CD4-positive, alpha-beta T cell treated with Interleukin-17A for 1 hour (primary cell): ENCODE measurements around the gene NDUFA11.

Experiments used
- DNase-seq: peaks from one replicate; pipeline ENCODE4 v3.0.0-alpha.2; 2020

The NDUFA11 gene

DNA sequence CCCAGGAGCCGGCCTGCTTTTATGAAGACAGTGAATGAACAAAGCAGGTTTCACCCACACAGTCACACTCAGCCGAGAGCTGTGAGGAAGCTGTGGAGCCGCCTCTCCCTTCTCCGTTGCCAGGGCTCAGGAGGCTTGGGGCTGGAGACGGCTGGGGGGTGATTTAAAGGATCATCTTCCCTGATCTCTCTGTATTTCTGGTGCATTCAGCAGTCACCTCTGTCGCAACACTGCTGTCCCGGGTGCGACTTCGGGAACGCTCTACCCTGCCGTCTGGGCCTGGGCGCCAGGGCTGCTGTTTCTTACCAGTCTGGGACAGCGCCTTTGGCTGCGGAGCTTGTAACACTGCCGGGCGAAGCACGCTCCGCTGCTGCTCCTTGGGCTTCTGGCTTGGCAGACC is 28.6 kb upstream of the NDUFA11 start:
- DNase-seq: no peak

GRCh38 chr19:5931251-5931650 is 27.7 kb upstream of the NDUFA11 start:
- DNase-seq: no peak

DNA sequence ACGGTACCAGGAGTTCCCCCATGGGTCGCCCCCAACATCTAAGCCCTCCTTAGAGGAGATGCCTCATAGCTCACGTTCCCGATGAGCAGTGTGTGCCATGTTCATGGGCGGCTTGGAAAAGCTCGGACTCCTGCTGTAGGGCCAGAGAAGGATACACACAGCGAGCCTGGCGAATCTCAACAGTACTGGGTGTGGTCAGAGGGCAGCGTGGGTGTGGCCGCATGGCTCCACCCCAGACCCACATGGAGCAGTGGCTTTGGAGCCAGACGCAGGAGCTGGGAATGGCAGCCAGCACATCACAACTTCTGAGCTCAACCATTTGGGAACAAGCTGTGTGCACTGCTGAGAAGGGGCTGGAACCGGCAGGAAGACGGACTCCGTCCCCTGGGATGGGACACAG is 26.0 kb upstream of the NDUFA11 start:
- DNase-seq: no peak

DNA sequence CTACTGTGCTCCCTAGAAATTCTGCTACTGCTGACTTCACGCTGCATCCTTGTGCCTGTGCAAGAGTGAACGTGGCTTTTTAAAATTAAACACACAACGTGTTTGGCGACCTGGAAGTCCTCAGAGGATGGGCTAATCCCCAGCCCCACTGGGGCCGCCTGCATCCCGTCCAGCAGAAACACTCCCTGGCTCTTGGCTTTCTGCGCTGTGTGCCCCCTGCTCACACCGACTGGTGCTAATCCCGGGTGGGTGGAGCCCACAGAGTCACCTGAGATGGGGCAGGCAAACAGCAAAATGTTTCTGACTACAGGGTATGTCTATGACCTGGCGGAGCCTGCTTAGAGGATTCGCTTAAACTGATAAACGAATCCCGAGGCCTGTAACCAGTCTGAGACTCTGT is 25.6 kb upstream of the NDUFA11 start:
- no peak for DNase-seq

DNA sequence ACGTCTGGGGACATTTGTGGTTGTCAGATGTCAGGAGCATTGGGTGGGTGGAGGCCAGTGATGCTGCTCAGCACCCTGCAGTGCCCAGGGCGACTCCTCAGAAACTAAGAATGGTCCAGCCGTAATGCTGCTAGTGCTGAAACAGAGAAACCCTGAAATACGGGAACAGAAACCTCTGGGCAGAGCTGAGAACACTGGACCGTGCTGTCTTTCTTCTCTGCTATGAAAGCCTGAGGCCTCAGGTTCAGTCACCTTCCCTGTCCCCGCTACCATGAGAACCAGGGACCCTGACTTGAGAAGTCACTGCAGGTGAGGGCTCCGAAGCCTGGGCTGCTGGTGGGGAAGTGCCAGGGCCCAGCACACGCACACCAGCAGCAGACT is 23.8 kb upstream of the NDUFA11 start:
- DNase-seq: no peak

GRCh38 chr19:5926641-5927440 is 23.3 kb upstream of the NDUFA11 start:
- DNase-seq: no peak

DNA sequence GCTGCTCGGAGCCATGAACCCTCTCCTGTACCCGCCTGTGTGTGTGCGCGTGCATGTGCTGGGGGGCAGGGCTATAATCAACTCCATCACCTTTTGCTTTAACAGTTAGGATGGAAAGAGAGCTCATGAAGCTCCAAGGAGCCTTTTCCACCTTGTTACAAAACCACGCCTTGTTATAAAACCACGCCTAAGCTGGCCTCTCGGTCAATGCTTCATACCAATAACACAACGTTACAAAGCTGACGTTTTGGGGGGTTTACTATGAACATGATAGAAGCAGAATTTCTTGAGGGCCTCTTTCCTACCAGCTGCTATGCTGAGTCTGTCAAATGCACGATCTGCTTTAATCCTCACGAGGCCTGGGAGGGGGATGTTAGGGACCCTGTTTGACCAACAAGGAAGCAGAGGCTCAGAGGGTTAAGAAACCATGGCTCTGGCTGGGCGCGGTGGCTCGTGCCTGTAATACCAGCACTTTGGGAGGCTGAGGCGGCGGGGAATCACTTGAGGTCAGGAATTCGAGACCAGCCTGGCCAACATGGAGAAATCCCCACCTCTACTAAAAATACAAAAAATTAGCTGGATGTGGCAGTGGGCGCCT is 22.3 kb upstream of the NDUFA11 start:
- no peak for DNase-seq

GRCh38 chr19:5923356-5923755 is 19.8 kb upstream of the NDUFA11 start:
- no peak for DNase-seq

GRCh38 chr19:5922161-5922545 is 18.6 kb upstream of the NDUFA11 start:
- no peak for DNase-seq

GRCh38 chr19:5921516-5922160 is 18.0 kb upstream of the NDUFA11 start:
- no peak for DNase-seq

- DNase-seq: no peak
Measured at GRCh38 chr19:5918463-5919079, 15.0 kb upstream of the NDUFA11 start.

GRCh38 chr19:5917431-5918107 is 14.0 kb upstream of the NDUFA11 start:
- DNase-seq: no peak

DNA sequence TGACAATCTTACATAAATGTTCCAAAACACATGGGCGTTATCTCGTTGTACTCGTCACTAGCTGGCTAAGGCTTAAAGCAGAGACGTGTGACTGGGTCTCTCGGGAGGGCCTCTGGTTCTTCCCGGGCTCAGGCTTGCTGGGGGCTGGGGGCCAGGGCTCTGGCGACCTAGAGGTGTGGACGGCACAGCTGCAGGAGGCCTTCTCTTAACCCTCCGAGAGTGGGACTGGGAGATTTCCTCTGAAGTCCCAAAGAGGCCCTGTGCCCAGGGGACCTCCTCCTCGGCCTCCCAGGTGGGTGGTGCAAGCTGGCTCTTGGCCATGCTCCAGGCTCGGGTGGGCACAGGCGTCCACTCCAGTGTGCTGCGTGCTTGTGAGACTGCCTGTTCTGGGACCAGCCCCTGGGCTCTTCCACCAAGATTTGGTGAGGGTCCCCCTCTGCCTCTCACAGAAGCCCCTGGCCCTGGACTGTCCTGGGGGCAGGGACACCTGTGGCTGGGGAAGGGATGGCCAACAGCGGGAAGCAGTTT is 12.7 kb upstream of the NDUFA11 start:
- DNase-seq: no peak

DNA sequence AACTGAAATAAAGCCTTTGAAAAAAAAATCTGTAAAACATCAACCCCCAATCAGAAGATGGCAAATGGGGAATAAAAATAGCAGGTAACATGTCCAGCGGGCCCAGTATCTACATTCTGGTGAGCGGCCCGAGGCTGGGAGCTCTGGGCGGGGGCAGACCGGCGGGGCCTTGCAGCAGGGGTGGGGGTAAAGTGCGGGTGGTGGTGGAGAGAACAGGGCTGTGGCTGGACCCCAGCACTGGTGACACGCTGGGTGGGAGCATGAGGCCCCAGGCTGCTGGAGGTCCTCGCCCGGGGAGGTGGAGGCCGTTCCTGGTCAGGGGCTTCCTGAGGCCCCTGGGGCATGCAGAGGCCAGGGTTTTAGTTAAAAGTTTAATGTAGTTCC is 12.2 kb upstream of the NDUFA11 start:
- no peak for DNase-seq

GRCh38 chr19:5914946-5915781 is 11.6 kb upstream of the NDUFA11 start:
- DNase-seq: no peak

DNA sequence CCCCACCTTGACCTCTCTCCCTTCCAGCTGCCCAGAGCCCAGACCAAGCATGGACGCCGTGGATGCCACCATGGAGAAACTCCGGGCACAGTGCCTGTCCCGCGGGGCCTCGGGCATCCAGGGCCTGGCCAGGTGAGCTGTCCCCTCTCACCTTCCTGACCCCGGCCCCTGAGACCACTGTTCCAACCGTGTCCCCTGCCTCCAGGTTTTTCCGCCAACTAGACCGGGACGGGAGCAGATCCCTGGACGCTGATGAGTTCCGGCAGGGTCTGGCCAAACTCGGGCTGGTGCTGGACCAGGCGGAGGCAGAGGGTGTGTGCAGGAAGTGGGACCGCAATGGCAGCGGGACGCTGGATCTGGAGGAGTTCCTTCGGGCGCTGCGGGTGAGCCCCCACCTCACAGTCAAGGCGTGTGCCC is 10.8 kb upstream of the NDUFA11 start:
- no peak for DNase-seq

DNA sequence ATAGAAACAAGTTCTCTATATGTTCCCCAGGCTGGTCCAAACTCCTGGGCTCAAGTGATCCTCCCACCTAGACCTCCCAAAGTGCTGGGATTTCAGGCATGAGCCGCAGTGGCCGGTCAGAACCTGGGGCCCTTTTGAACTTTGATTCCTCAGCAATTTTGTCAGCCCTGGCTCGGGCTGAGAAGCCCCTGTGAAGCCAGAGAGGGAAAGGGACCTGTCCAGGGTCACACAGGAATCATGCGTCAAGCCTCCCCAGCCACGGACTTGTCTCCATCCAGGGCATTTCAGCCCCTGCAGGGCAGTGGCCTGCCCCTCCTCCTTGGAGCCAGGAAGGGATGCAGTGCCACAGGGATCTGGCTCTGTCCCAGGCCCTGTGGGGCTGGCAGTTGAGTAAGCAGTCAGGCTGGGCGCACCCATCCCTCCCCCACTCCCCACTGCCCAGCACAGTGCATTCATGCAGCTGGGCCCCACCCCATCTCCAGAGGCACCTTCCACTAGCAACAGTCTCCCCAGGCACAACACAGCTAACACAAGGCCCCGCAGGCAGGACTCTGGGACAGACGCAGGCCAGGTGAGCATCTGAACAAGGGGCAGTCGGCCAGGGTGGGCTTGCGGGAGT is 10.3 kb upstream of the NDUFA11 start, which contains the start of gene CAPS:
TSS of gene CAPS (plus strand) at position 516 of the 619 bp plus-strand sequence. CDS start 153 bp downstream, outside the sequence.
- DNase-seq: no peak

DNA sequence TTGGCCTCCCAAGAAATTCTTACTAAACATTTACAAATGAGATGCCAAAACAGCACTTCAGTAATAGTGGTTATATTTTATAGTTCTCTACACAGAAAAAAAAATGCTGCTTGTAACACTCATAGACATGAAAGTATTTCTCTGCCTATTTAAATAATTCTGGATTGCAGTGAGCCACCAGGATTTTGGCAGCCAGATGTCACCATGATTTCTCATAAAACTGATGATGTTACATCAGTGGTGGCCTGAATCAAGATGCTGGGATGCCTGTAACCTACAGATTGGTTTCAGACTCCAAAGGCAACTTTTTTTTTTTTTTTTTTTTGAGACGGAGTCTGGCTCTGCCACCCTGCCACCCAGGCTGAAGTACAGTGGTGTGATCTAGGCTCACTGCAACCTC is 7.8 kb upstream of the NDUFA11 start:
- no peak for DNase-seq

DNA sequence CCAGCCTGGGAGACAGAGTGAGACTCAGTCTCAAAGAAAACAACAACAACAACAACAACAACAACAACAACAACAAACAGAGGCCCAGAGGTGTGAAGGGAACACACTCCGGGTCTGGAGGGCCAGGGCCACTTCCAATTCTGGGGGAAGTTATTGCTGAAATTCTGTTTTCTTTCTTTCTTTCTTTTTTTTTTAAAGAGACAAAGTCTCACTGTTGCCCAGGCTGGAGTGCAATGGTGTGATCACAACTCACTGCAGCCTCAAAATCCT is 7.0 kb upstream of the NDUFA11 start:
- no peak for DNase-seq

GRCh38 chr19:5908773-5909442 is 5.3 kb upstream of the NDUFA11 start:
- DNase-seq: no peak

DNA sequence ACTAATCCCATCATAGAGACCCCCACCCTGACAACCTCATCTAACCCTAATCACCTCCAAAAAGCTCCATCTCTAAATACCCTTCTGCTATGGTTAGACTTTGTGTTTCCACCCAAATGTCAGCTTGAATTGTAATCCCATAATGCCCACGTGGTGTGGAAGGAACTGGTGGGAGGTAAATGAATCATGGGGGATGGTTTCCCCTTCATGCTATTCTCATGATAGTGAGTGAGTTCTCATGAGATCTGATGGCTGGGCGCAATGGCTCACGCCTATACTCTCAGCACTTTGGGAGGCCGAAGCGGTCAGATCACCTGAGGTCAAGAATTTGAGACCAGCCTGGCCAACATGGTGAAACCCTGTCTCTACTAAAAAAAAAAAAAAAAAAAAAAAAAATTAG is 3.7 kb upstream of the NDUFA11 start:
- no peak for DNase-seq
